Mesenchymal stem cell (in vitro differentiated cells and primary cell): ENCODE results near the gene SKIC8.

Experiments used
- DNase-seq: peaks from one replicate; pipeline ENCODE4 v3.0.0-alpha.2; 2013
- H2AFZ ChIP-seq: one replicate; pipeline ENCODE4 v1.6.1; 2013; ENCODE audit warnings: low read depth, mild to moderate bottlenecking, control low read depth, inconsistent platforms, low read length, moderate library complexity
- H2AK5ac ChIP-seq: 2 replicates; pipeline ENCODE4 v1.6.1; 2013; ENCODE audit warnings: low read length, moderate library complexity, mild to moderate bottlenecking, inconsistent platforms; ENCODE audit not compliant: severe bottlenecking
- H2BK120ac ChIP-seq: one replicate; pipeline ENCODE4 v1.6.1; 2013; ENCODE audit warnings: low read depth, mild to moderate bottlenecking, inconsistent platforms, low read length, moderate library complexity
- H2BK12ac ChIP-seq, 2 experiments: one replicate each; pipeline ENCODE4 v1.6.1; 2013; ENCODE audit warnings: inconsistent platforms in 2 of 2, low read length in 2 of 2, mild to moderate bottlenecking in 2 of 2, moderate library complexity in 2 of 2, control low read depth in 1 of 2
- H2BK15ac ChIP-seq: one replicate; pipeline ENCODE4 v1.6.1; 2013; ENCODE audit warnings: mild to moderate bottlenecking, low read depth, inconsistent platforms; ENCODE audit not compliant: poor library complexity, severe bottlenecking
- H2BK5ac ChIP-seq: 2 replicates; pipeline ENCODE4 v1.6.1; 2013; ENCODE audit warnings: low read depth, mild to moderate bottlenecking, low read length, control low read depth, inconsistent platforms; ENCODE audit not compliant: poor library complexity, severe bottlenecking
- H3K14ac ChIP-seq, 2 experiments: one replicate each; pipeline ENCODE4 v1.6.1; 2013; ENCODE audit warnings: inconsistent platforms in 2 of 2, low read length in 2 of 2, control low read depth in 1 of 2, mild to moderate bottlenecking in 1 of 2, moderate library complexity in 1 of 2
- H3K18ac ChIP-seq, 2 experiments: one replicate each; pipeline ENCODE4 v1.6.1; 2013; ENCODE audit warnings: inconsistent platforms in 2 of 2, low read length in 2 of 2, control low read depth in 1 of 2, low read depth in 1 of 2, mild to moderate bottlenecking in 1 of 2
- H3K23ac ChIP-seq, 2 experiments: one replicate each; pipeline ENCODE4 v1.6.1; 2013; ENCODE audit warnings: inconsistent platforms in 2 of 2, low read length in 2 of 2, mild to moderate bottlenecking in 2 of 2, moderate library complexity in 2 of 2, control low read depth in 1 of 2
- H3K27ac ChIP-seq: 2 replicates; pipeline ENCODE4 v1.5.1; 2013; ENCODE audit warnings: mild to moderate bottlenecking, moderate library complexity, low read length, control low read depth, inconsistent platforms; ENCODE audit not compliant: poor library complexity, severe bottlenecking
- H3K27me3 ChIP-seq, 2 experiments: 2 replicates each; pipeline versions ENCODE4 v1.6.1 to v1.7.0; 2013; ENCODE audit warnings: low read length in 2 of 2, mild to moderate bottlenecking in 2 of 2, moderate library complexity in 2 of 2, control low read depth in 1 of 2, inconsistent platforms in 1 of 2; ENCODE audit not compliant: control insufficient read depth in 1 of 2, insufficient read depth in 1 of 2
- H3K36me3 ChIP-seq, 2 experiments: 2 replicates each; pipeline versions ENCODE4 v1.6.1 to v1.7.0; 2013; ENCODE audit warnings: low read length in 2 of 2, control low read depth in 1 of 2, inconsistent platforms in 1 of 2, low read depth in 1 of 2, mild to moderate bottlenecking in 1 of 2; ENCODE audit not compliant: insufficient read depth in 2 of 2, control insufficient read depth in 1 of 2
- H3K4ac ChIP-seq, 2 experiments: one replicate each; pipeline ENCODE4 v1.6.1; 2013; ENCODE audit warnings: inconsistent platforms in 2 of 2, low read length in 2 of 2, mild to moderate bottlenecking in 2 of 2, moderate library complexity in 2 of 2, control low read depth in 1 of 2, low read depth in 1 of 2
- H3K4me1 ChIP-seq: 2 replicates; pipeline ENCODE4 v1.6.1; 2013; ENCODE audit warnings: low read depth, low read length, control low read depth; ENCODE audit not compliant: control insufficient read depth, insufficient read depth
- H3K4me2 ChIP-seq: 2 replicates; pipeline ENCODE4 v1.6.1; 2013; ENCODE audit warnings: low read length, mild to moderate bottlenecking, inconsistent platforms; ENCODE audit not compliant: poor library complexity, severe bottlenecking
- H3K4me3 ChIP-seq, 2 experiments: 2 replicates each; pipeline versions ENCODE4 v1.5.1 to v1.7.0; 2013; ENCODE audit warnings: low read length in 2 of 2, mild to moderate bottlenecking in 2 of 2, control low read depth in 1 of 2, low read depth in 1 of 2; ENCODE audit not compliant: insufficient read depth in 1 of 2
- H3K79me1 ChIP-seq: replicated peaks from 2 replicates; pipeline ENCODE4 v1.6.1; 2013; ENCODE audit warnings: mild to moderate bottlenecking, control low read depth, low read length, inconsistent platforms; ENCODE audit not compliant: poor library complexity, severe bottlenecking
- H3K9ac ChIP-seq: 2 replicates; pipeline ENCODE4 v1.7.0; 2013; ENCODE audit warnings: mild to moderate bottlenecking, low read length, moderate library complexity
- H3K9me3 ChIP-seq: 2 replicates; pipeline ENCODE4 v1.7.0; 2013; ENCODE audit warnings: mild to moderate bottlenecking, low read length; ENCODE audit not compliant: control insufficient read depth
- H4K8ac ChIP-seq: one replicate; pipeline ENCODE4 v1.6.1; 2013; ENCODE audit warnings: inconsistent platforms, mild to moderate bottlenecking, low read length, moderate library complexity
- H4K91ac ChIP-seq: one replicate; pipeline ENCODE4 v1.6.1; 2013; ENCODE audit warnings: mild to moderate bottlenecking, low read length, inconsistent platforms
- WGBS: methylation state at CpG from one replicate; pipeline ENCODE4 v1.1.7; 2013; ENCODE audit warnings: mixed read lengths; 5-methylcytosine and 5-hydroxymethylcytosine counted together

The SKIC8 gene

GRCh38 chr15:78257681-78258080 is 41.7 kb downstream of the SKIC8 start:
- Histone ChIP-seq H3K18ac (no peak overlapping the region), H3K4me1 (peaks cover 5% of the 10 kb centered on the region), H2BK12ac (no peak overlapping the region), H3K4me2 (no peak overlapping the region), H3K36me3 (no peaks in the 10 kb centered on the region), H4K91ac (no peak overlapping the region), H3K23ac (no peak overlapping the region), H3K14ac (no peak overlapping the region), H2BK120ac (no peak overlapping the region), H2BK15ac (no peak overlapping the region), H3K9ac (no peak overlapping the region), H3K4me3 (no peak overlapping the region), H2AFZ (no peak overlapping the region), H4K8ac (no peak overlapping the region), H2AK5ac (no peak overlapping the region), H3K27me3 (peaks cover 0 to 24% of the 10 kb centered on the region in 2 experiments), H3K27ac (no peak overlapping the region), H3K9me3 (no peaks in the 10 kb centered on the region), H3K4ac (no peak overlapping the region), H3K79me1 (no peaks in the 10 kb centered on the region), H2BK5ac (no peak overlapping the region)
- no peak for DNase-seq
- WGBS, result 83% methylated on average over 2 of the region's 3 CpGs

GRCh38 chr15:78256044-78256437 is 43.4 kb downstream of the SKIC8 start:
- no peak overlapping the region for H3K27ac ChIP-seq
- H2BK12ac ChIP-seq, result no peak overlapping the region
- H4K91ac ChIP-seq, result no peak overlapping the region
- H3K27me3 ChIP-seq, result peaks cover 0 to 37% of the 10 kb centered on the region in 2 experiments
- no peak overlapping the region for H2BK120ac ChIP-seq
- no peaks in the 10 kb centered on the region for H3K79me1 ChIP-seq
- WGBS, result 85% methylated on average over 2 of the region's 3 CpGs
- no peak overlapping the region for H3K14ac ChIP-seq
- H2AK5ac ChIP-seq, result no peak overlapping the region
- peaks cover 5% of the 10 kb centered on the region for H3K4me1 ChIP-seq
- no peak overlapping the region for H3K18ac ChIP-seq
- H3K9me3 ChIP-seq, result no peaks in the 10 kb centered on the region
- H3K4me2 ChIP-seq, result no peak overlapping the region
- H3K4me3 ChIP-seq, result no peak overlapping the region
- no peak overlapping the region for H2BK15ac ChIP-seq
- no peak overlapping the region for H2AFZ ChIP-seq
- DNase-seq, result no peak
- no peak overlapping the region for H3K23ac ChIP-seq
- no peak overlapping the region for H3K4ac ChIP-seq
- no peaks in the 10 kb centered on the region for H3K36me3 ChIP-seq
- no peak overlapping the region for H2BK5ac ChIP-seq
- no peak overlapping the region for H4K8ac ChIP-seq
- no peak overlapping the region for H3K9ac ChIP-seq

GRCh38 chr15:78255421-78256043 is 43.9 kb downstream of the SKIC8 start:
- no peak overlapping the region for H3K27ac ChIP-seq
- WGBS, result 83% methylated on average over 1 of the region's 1 CpG
- H3K14ac ChIP-seq, result no peak overlapping the region
- H3K9me3 ChIP-seq, result no peaks in the 10 kb centered on the region
- no peak overlapping the region for H2BK5ac ChIP-seq
- H2BK120ac ChIP-seq, result no peak overlapping the region
- H3K79me1 ChIP-seq, result no peaks in the 10 kb centered on the region
- H3K9ac ChIP-seq, result no peak overlapping the region
- no peak for DNase-seq
- H3K18ac ChIP-seq, result no peak overlapping the region
- no peak overlapping the region for H4K8ac ChIP-seq
- H3K4me2 ChIP-seq, result no peak overlapping the region
- H3K4me3 ChIP-seq, result no peak overlapping the region
- H2BK15ac ChIP-seq, result no peak overlapping the region
- H3K27me3 ChIP-seq, result peaks cover 0 to 39% of the 10 kb centered on the region in 2 experiments
- H3K23ac ChIP-seq, result peak overlapping the region in 1 of 2 experiments; percentile 59
- H4K91ac ChIP-seq, result no peak overlapping the region
- no peaks in the 10 kb centered on the region for H3K36me3 ChIP-seq
- no peak overlapping the region for H2AK5ac ChIP-seq
- H3K4ac ChIP-seq, result no peak overlapping the region
- peaks cover 5% of the 10 kb centered on the region for H3K4me1 ChIP-seq
- no peak overlapping the region for H2BK12ac ChIP-seq
- no peak overlapping the region for H2AFZ ChIP-seq

- DNase-seq, result no peak
- H4K8ac ChIP-seq, result no peak overlapping the region
- no peak overlapping the region for H4K91ac ChIP-seq
- no peak overlapping the region for H2BK12ac ChIP-seq
- 75% methylated on average over 9 of the region's 9 CpGs for WGBS
- H3K27me3 ChIP-seq, result peaks cover 0 to 41% of the 10 kb centered on the region in 2 experiments
- no peaks in the 10 kb centered on the region for H3K79me1 ChIP-seq
- H3K4me1 ChIP-seq, result no peaks in the 10 kb centered on the region
- H3K36me3 ChIP-seq, result no peaks in the 10 kb centered on the region
- no peak overlapping the region for H2BK120ac ChIP-seq
- H3K4me3 ChIP-seq, result no peak overlapping the region
- no peak overlapping the region for H3K27ac ChIP-seq
- H3K9me3 ChIP-seq, result no peaks in the 10 kb centered on the region
- no peak overlapping the region for H3K14ac ChIP-seq
- no peak overlapping the region for H2BK15ac ChIP-seq
- H3K18ac ChIP-seq, result no peak overlapping the region
- no peak overlapping the region for H3K23ac ChIP-seq
- H2BK5ac ChIP-seq, result no peak overlapping the region
- no peak overlapping the region for H3K9ac ChIP-seq
- H2AK5ac ChIP-seq, result no peak overlapping the region
- no peak overlapping the region for H3K4me2 ChIP-seq
- no peak overlapping the region for H3K4ac ChIP-seq
- H2AFZ ChIP-seq, result no peak overlapping the region
Observed at GRCh38 chr15:78251136-78251535, 48.3 kb downstream of the SKIC8 start.
